B cell (primary cell): ENCODE measurements around the gene PLEKHA8. TPM values are rescaled to one million over a fixed set of nuclear protein-coding genes. Genes with fewer than 3 reads are reported as not detected.

Experiments
- ATAC-seq: fragments of 200-7000 bp; cut with Tn5 transposase; one replicate; pipeline ENCODE4 v1.10.0; 2021; ENCODE audit warnings: low read depth, mild to moderate bottlenecking, moderate number of reproducible peaks, moderate library complexity
- CTCF ChIA-PET: fragments of 350-600 bp; sonication (Branson Sonifier 250); formaldehyde crosslinking; loops from one replicate; lab custom pipeline; 2021; ENCODE audit warnings: antibody characterized with exemption, inconsistent platforms; lab: Charles Lee
- POLR2A ChIA-PET: fragments of 350-600 bp; sonication (Branson Sonifier 250); formaldehyde crosslinking; loops from one replicate; lab custom pipeline; 2021; ENCODE audit warnings: antibody characterized with exemption; lab: Charles Lee
- DNase-seq: peaks from one replicate; pipeline ENCODE4 v3.0.0; 2013
- H2AFZ ChIP-seq: 2 replicates; pipeline ENCODE4 v1.6.1; 2012; ENCODE audit warnings: mild to moderate bottlenecking, low read depth, low read length; ENCODE audit not compliant: insufficient read depth, poor library complexity, severe bottlenecking
- H3K27ac ChIP-seq, 2 donors: 1 replicate in 1 of 2; 2 replicates in 1 of 2; pipeline ENCODE4 v1.5.1; 2012 to 2013; ENCODE audit warnings: low read length in 2 of 2, mild to moderate bottlenecking in 2 of 2, moderate library complexity in 1 of 2
- H3K27me3 ChIP-seq, 4 experiments: fragments of 200-600 bp in 1 of 4; sonication (generic) in 1 of 4; replicated peaks in 1 of 4; 1 replicate in 2 of 4; 2 replicates in 2 of 4; pipeline versions ENCODE4 v1.6.1 to v1.7.0; 2013 to 2016; ENCODE audit warnings: low read length in 3 of 4, mild to moderate bottlenecking in 2 of 4, mixed read lengths in 1 of 4, moderate library complexity in 1 of 4; ENCODE audit not compliant: insufficient read depth in 4 of 4, control insufficient read depth in 3 of 4; ENCODE audit errors: control extremely low read depth in 1 of 4
- H3K36me3 ChIP-seq, 2 experiments: replicated peaks in 1 of 2; 1 replicate in 1 of 2; 2 replicates in 1 of 2; pipeline versions ENCODE4 v1.6.1 to v1.7.1; 2013; ENCODE audit warnings: low read length in 1 of 2; ENCODE audit not compliant: insufficient read depth in 2 of 2, control insufficient read depth in 1 of 2; ENCODE audit errors: control extremely low read depth in 1 of 2, extremely low read depth in 1 of 2
- H3K4me1 ChIP-seq, 2 donors: fragments of 200-600 bp in 1 of 2; sonication (generic) in 1 of 2; 1 replicate in 1 of 2; 2 replicates in 1 of 2; pipeline versions ENCODE4 v1.5.1 to v1.6.1; 2013 to 2017; ENCODE audit warnings: low read length in 2 of 2; ENCODE audit not compliant: control insufficient read depth in 2 of 2, insufficient read depth in 2 of 2
- H3K4me2 ChIP-seq: replicated peaks from 2 replicates; pipeline ENCODE3; 2012; ENCODE audit warnings: mild to moderate bottlenecking, low read depth, low read length; ENCODE audit not compliant: poor library complexity, severe bottlenecking
- H3K4me3 ChIP-seq, 5 experiments: fragments of 200-600 bp in 1 of 5; sonication (generic) in 1 of 5; 1 replicate in 3 of 5; 2 replicates in 2 of 5; pipeline versions ENCODE4 v1.5.1 to v1.7.0; 2011 to 2016; ENCODE audit warnings: low read length in 4 of 5, mild to moderate bottlenecking in 4 of 5, low read depth in 2 of 5, control low read depth in 1 of 5, moderate library complexity in 1 of 5; ENCODE audit not compliant: insufficient read depth in 1 of 5; ENCODE audit errors: control extremely low read depth in 1 of 5, extremely low read depth in 1 of 5
- H3K79me2 ChIP-seq: fragments of 200-600 bp; sonication (generic); one replicate; pipeline ENCODE4 v1.6.0; 2016; ENCODE audit warnings: low read length; ENCODE audit not compliant: control insufficient read depth, insufficient read depth
- H3K9ac ChIP-seq: fragments of 200-600 bp; sonication (generic); 2 replicates; pipeline ENCODE4 v1.6.1; 2017; ENCODE audit warnings: mild to moderate bottlenecking, low read length, moderate library complexity
- H3K9me3 ChIP-seq, 3 donors: one replicate each; pipeline versions ENCODE4 v1.6.1 to v1.7.1; 2013; ENCODE audit warnings: low read length in 2 of 3; ENCODE audit not compliant: control insufficient read depth in 2 of 3, insufficient read depth in 1 of 3; ENCODE audit errors: control extremely low read depth in 1 of 3
- H4K20me1 ChIP-seq: 2 replicates; pipeline ENCODE4 v1.6.0; 2012; ENCODE audit warnings: mild to moderate bottlenecking, low read length; ENCODE audit not compliant: insufficient read depth, control insufficient read depth, poor library complexity, severe bottlenecking
- H3K27ac Mint-ChIP-seq: one replicate; pipeline ENCODE4 v1.8.0; 2021; ENCODE audit warnings: mixed read lengths
- H3K27me3 Mint-ChIP-seq: one replicate; pipeline ENCODE4 v1.8.0; 2021; ENCODE audit warnings: mixed read lengths
- H3K4me1 Mint-ChIP-seq: one replicate; pipeline ENCODE4 v1.8.0; 2021; ENCODE audit warnings: mixed read lengths
- H3K4me3 Mint-ChIP-seq: one replicate; pipeline ENCODE4 v1.8.0; 2021; ENCODE audit warnings: mixed read lengths
- H3K9me3 Mint-ChIP-seq: one replicate; pipeline ENCODE4 v1.8.0; 2022; ENCODE audit warnings: mixed read lengths; ENCODE audit not compliant: insufficient read depth
- EZH2 ChIP-seq: IDR thresholded peaks from 2 replicates; pipeline ENCODE4 v1.6.1; 2012; ENCODE audit warnings: borderline replicate concordance, low read depth, mild to moderate bottlenecking, moderate library complexity, low read length; ENCODE audit not compliant: insufficient read depth, poor library complexity, severe bottlenecking
- WGBS: methylation state at CpG from one replicate; pipeline ENCODE4 v1.1.5; 2013; ENCODE audit warnings: missing lambda C conversion rate; ENCODE audit not compliant: insufficient coverage; 5-methylcytosine and 5-hydroxymethylcytosine counted together
- intact Hi-C: fragments of 100-400 bp; cut with micrococcal nuclease; formaldehyde crosslinking; loops from one replicate; pipeline ENCODE4 v1.10.0; 2022
- polyA plus RNA-seq: library from polyadenylated mRNA; depleted of rRNA; stranded (reverse); fragments of >200 nt; gene quantifications from 2 replicates; pipeline ENCODE4 v1.2.3, GENCODE V29; 2012
- total RNA-seq, 2 donors: library from RNA; stranded (reverse); fragments of 120-200 nt in 1 of 2; gene quantifications; 1 replicate in 1 of 2; 2 replicates in 1 of 2; pipeline versions ENCODE4 v1.2.3 to v1.2.4, GENCODE V29; 2013 to 2022
- TF ChIP-seq, protein P1 (sequence below): fragments of 200-600 bp; IDR thresholded peaks from one replicate; pipeline ENCODE4 v1.8.0; 2022; ENCODE audit warnings: antibody characterized with exemption, mild to moderate bottlenecking

Gene PLEKHA8
- total and polyA plus RNA-seq, 2 donors (not counting 1 experiment from before 2014, with no cell fraction given), result 1.7 to 10.5 TPM

DNA sequence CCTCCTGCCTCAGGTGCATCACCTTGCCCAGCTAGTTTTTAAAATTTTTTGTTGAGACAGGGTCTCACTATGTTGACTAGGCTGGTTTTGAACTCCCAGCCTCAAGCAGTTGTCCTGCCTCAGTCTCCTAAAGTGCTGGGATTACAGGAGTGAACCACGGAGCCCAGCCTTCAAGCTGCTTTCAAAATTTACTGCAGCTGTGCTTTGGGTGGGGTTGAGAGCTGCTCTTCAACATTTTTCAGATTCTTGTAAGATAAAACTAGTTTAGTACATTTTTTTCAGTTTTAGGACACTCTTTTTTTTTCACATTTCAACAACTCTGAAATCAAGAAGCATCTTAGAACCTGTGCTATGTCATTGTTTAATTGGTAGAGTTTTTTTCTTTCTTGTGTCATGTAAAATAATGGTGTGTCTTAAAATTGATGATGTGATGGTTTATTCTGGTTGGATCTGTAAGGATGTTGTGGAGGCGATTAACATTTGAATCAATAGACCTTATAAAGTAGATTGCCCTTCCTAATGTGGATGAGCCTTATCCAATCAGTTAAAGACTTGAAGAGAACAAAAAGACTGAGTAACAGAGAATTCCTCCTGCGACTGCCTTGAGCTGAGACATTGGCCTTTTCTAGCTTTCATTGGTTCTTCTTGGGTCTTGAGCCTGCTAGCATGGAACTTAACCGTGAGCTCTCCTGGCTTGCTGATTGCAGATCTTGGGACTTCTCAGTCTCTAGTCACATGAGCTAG lies 13.5 kb downstream of the PLEKHA8 start:
- Histone ChIP-seq H3K27me3 (no peaks in the 10 kb centered on the region), H3K36me3 (peaks cover 0 to 4% of the 10 kb centered on the region in 2 experiments), H3K4me1 (no peaks in the 10 kb centered on the region), H3K9ac (no peak overlapping the region), H2AFZ (no peak overlapping the region), H4K20me1 (no peaks in the 10 kb centered on the region), H3K9me3 (no peaks in the 10 kb centered on the region), H3K27ac (no peak overlapping the region), H3K4me3 (no peak overlapping the region), H3K4me2 (no peak overlapping the region), H3K79me2 (peaks cover 5% of the 10 kb centered on the region)
- no peak overlapping the region for H3K27ac Mint-ChIP-seq
- ChIA-PET POLR2A (no interaction called here), CTCF (interaction anchor here (0.9 to 1.7 kb wide), 2 partner anchors 11 to 20 kb away, joined by 3 to 5 read pairs; no protein-coding TSS in a partner anchor)
- no peak for TF ChIP-seq EZH2
- TF ChIP-seq, protein P1, sequence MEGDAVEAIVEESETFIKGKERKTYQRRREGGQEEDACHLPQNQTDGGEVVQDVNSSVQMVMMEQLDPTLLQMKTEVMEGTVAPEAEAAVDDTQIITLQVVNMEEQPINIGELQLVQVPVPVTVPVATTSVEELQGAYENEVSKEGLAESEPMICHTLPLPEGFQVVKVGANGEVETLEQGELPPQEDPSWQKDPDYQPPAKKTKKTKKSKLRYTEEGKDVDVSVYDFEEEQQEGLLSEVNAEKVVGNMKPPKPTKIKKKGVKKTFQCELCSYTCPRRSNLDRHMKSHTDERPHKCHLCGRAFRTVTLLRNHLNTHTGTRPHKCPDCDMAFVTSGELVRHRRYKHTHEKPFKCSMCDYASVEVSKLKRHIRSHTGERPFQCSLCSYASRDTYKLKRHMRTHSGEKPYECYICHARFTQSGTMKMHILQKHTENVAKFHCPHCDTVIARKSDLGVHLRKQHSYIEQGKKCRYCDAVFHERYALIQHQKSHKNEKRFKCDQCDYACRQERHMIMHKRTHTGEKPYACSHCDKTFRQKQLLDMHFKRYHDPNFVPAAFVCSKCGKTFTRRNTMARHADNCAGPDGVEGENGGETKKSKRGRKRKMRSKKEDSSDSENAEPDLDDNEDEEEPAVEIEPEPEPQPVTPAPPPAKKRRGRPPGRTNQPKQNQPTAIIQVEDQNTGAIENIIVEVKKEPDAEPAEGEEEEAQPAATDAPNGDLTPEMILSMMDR, result no peak
- H3K27me3 Mint-ChIP-seq, result no peaks in the 10 kb centered on the region
- DNase-seq (no peak), ATAC-seq (no peak)
- 100% methylated on average over 2 of the region's 4 CpGs for WGBS
- no peaks in the 10 kb centered on the region for H3K4me1 Mint-ChIP-seq
- no peaks in the 10 kb centered on the region for H3K9me3 Mint-ChIP-seq
- H3K4me3 Mint-ChIP-seq, result no peak overlapping the region
- intact Hi-C loops, result no loop called here

DNA sequence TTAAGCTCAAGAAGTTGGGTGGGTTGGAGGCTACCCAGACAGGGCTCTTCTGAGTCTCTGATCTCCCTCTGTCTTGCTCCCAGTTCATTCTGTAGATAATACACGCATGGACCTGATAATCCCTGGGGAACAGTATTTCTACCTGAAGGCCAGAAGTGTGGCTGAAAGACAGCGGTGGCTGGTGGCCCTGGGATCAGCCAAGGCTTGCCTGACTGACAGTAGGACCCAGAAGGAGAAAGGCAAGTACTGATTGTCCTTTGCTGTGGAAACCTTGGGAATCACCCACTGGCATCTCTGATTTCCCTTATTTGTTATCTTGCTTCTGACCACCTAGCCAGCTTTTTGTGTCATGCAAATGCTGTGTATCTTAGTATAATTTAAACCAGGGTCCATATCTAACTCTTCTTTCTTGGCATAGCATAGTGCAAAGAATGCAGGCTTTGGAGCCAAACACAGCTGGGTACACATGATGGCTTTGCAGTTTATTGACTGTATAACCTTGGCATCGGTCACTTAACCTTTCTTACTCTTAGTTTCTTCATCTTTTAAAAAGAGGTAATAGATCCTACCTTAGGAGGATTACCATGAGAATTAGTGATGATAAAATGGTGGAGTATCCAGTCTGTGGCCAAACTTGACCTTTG lies 18.0 kb downstream of the PLEKHA8 start:
- Histone ChIP-seq H3K36me3 (peaks cover 1 to 13% of the 10 kb centered on the region in 2 experiments), H3K4me3 (no peak overlapping the region), H3K79me2 (peaks cover 5% of the 10 kb centered on the region), H3K27me3 (no peaks in the 10 kb centered on the region), H3K9me3 (no peaks in the 10 kb centered on the region), H3K9ac (no peak overlapping the region), H2AFZ (no peak overlapping the region), H4K20me1 (no peaks in the 10 kb centered on the region), H3K4me1 (no peaks in the 10 kb centered on the region), H3K4me2 (no peak overlapping the region), H3K27ac (no peak overlapping the region)
- Mint-ChIP-seq H3K4me1 (no peaks in the 10 kb centered on the region), H3K9me3 (no peaks in the 10 kb centered on the region), H3K27ac (no peak overlapping the region), H3K27me3 (no peaks in the 10 kb centered on the region), H3K4me3 (no peak overlapping the region)
- ChIA-PET CTCF (no interaction called here), POLR2A (no interaction called here)
- ATAC-seq (no peak), DNase-seq (no peak)
- TF ChIP-seq, protein P1, result no peak
- TF ChIP-seq EZH2, result no peak
- intact Hi-C loops, result no loop called here
- WGBS, result 100% methylated on average over 2 of the region's 3 CpGs
